GM19351 (cell line): ENCODE data around the gene IGF2.
"Not testable (repeated sequence)": the region's sequence is repeated elsewhere in the genome, so short reads cannot be mapped to it uniquely, and the experiment has no call there.

Experiments used
- ATAC-seq: cut with Tn5 transposase; IDR thresholded peaks from one replicate; pipeline ENCODE4 v1.9.1; 2021; ENCODE audit warnings: mild to moderate bottlenecking, moderate library complexity; ENCODE audit not compliant: unreplicated experiment

Gene IGF2

GRCh38 chr11:2124736-2125484 lies 14.3 kb downstream of the IGF2 start:
- ATAC-seq = not testable (repeated sequence)

DNA sequence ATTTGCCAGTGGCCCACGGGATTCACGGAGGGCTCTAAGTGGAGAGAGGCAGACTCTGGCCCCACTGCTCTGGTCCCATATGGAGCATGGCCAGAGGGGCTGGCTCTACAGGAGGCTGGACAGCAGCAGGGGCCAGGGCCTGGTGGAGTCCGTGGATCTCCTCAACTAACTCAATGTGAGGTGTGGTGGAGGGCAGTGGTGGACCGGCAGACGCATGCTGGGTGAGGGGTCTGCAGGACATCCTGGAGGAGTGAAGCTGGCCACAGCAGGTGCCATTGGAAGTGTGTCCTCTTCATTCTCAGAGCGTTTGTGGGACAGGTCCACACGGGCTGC lies 15.6 kb downstream of the IGF2 start:
- ATAC-seq = no peak

- ATAC-seq = no peak
These were observed 16.1 kb downstream of the IGF2 start for GRCh38 chr11:2122907-2123627.

DNA sequence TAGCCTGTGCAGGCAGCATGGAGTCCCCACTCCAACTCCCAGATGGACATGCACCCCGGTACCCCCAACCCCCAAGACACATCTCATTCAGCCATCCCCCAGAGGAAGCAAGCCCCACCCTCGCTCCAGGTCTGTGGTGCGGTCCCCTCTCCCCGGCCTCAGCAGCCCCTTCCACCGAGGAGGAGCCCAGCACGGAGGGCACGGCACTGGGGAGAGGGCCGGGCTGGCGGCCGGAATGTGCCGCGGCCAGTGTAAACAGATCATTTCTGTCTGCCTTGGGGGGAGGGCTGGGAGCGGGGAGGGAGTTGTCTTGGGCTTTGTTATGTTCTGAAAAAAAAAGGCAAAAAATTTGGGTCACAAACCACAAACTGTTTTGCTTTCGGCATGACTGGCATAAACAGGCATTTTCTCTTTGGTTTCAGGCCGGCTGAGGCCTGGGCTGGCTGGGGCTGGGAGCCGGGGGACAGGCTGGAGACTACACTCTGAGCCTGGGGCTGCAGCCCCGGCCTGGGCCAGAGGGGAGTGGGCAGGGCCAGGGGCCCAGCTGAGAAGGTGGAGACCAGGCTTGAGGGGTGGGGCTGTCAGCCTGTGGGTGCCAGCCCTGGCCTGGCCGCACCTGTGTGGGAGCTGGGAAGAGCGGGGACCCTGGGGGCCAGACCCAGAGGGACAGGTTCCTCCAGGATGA lies 16.8 kb downstream of the IGF2 start:
- ATAC-seq = no peak

GRCh38 chr11:2121227-2122130 lies 17.7 kb downstream of the IGF2 start:
- ATAC-seq = no peak

- no peak for ATAC-seq
These were observed 18.7 kb downstream of the IGF2 start for GRCh38 chr11:2120359-2121100.

DNA sequence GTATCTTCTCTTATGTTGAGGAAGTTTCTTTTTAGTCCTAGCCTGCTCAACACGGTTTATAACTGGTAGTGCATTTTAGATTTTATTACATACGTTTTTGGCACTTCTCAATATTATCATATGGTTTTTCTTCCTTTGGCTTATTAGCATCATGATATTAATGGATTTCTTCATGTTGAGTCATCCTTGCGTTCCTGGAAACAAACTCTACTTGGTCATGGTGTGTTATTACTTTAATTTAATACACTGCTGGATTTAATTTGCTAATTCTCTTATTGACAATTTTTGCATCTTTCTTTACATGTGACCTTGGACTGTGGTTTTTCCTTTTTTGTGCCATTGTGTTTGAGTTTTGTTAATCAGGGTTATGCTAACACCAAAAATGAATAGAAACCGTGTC lies 20.5 kb downstream of the IGF2 start:
- ATAC-seq = no peak

GRCh38 chr11:2116680-2117079 lies 22.5 kb downstream of the IGF2 start:
- no peak for ATAC-seq

- no peak for ATAC-seq
These were observed 23.9 kb downstream of the IGF2 start for GRCh38 chr11:2115308-2115707.

GRCh38 chr11:2114430-2115241 lies 24.6 kb downstream of the IGF2 start:
- no peak for ATAC-seq

GRCh38 chr11:2113776-2114175 lies 25.4 kb downstream of the IGF2 start:
- no peak for ATAC-seq

DNA sequence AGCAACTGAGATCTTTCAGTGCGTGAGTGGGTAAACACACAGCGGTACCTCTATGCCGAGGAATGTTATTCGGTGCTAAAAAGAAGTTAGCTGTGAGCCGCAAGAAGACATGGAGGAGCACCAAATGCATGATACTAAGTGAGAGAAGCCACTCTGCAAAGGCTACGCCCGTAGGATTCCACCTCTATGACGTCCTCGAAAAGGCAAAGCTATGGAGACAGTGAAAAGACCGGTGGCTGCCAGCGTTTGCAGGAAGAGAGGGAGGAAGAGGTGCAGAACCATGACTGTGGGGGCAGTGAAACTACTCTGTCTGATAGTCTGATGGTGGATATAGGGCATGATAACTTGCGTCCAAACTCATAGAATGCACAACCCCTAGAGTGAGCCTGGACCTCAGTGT lies 28.7 kb downstream of the IGF2 start:
- ATAC-seq = no peak

DNA sequence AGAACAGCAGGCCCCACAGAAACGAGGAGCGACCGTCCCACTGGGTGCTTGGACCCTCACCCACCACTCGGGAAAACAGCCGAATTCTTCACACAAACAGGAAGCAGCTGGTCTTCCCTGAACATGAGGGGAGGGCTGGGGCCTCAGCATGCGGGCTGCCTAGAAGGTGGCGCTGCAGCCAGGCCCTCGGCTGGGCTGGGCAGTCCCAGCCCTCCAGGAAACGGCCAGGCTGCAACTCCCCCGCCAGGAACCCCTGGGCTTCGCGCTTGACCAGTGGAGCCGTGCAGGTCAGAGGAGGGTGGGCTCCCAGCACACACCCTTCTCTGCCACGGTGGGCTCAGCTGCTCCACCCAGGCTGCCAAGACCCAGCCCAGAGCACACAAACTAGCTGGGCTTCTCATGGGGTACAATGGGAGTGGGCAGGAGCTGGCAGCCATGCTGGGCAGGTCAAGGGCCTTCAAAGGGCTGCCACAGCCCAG lies 29.6 kb downstream of the IGF2 start:
- no peak for ATAC-seq

DNA sequence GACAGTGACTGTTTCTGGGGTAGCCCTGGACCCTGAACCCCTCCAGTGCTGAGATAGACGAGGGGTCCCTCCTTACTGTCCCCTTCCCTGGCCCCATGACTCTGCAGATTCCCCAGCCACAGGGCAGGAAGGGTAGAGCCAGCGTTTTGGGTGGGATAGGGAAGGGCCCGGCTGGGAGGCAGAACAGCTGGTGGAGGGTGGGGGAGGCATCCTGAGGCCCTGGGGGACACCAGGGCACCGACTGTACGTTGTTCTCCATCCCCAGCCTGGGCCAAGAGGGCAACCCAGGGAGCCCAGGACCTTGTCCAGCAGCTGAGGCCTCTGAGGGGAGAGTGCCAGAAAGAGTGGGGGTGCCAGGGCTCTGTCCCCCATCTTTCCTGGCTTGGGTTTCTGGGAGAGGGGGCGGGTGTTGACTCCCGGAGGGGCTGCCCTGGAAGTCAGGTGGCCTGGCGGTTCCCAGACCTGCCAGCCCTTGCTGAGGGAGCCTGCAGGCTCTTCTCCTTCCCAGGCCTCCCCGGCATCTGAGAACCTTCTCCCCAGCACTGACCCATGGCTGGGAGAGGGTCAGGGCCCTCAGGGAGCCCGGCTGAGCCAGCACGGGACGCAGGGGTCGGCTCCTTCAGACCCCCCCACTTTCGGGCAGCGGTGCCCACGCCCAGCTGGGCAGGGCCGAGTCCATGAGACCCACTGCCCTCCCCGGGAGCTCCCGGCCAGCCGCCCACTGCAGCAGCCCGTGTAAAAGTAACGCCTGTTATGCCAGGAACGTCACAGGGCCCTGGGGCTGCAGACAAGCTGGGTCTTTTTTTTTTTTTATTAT lies 30.3 kb downstream of the IGF2 start:
- no peak for ATAC-seq

- no peak for ATAC-seq
These were observed 31.1 kb downstream of the IGF2 start for GRCh38 chr11:2107941-2108630.

- no peak for ATAC-seq
These were observed 31.7 kb downstream of the IGF2 start for GRCh38 chr11:2107521-2107920.

GRCh38 chr11:2106583-2107209 lies 32.5 kb downstream of the IGF2 start:
- no peak for ATAC-seq
